Cardiac atrium fibroblast (primary cell): Measurements from ENCODE around the gene HEMGN. TPM values are rescaled to one million over a fixed set of nuclear protein-coding genes. Genes with fewer than 3 reads are reported as not detected.

Source experiments
- total RNA-seq: library from RNA; depleted of rRNA; stranded (reverse); fragments of >200 nt; gene quantifications from 2 replicates; pipeline ENCODE4 v1.2.3, GENCODE V29; 2015

The HEMGN gene, protein sequence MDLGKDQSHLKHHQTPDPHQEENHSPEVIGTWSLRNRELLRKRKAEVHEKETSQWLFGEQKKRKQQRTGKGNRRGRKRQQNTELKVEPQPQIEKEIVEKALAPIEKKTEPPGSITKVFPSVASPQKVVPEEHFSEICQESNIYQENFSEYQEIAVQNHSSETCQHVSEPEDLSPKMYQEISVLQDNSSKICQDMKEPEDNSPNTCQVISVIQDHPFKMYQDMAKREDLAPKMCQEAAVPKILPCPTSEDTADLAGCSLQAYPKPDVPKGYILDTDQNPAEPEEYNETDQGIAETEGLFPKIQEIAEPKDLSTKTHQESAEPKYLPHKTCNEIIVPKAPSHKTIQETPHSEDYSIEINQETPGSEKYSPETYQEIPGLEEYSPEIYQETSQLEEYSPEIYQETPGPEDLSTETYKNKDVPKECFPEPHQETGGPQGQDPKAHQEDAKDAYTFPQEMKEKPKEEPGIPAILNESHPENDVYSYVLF
- not detected in 2 replicates for total RNA-seq

DNA sequence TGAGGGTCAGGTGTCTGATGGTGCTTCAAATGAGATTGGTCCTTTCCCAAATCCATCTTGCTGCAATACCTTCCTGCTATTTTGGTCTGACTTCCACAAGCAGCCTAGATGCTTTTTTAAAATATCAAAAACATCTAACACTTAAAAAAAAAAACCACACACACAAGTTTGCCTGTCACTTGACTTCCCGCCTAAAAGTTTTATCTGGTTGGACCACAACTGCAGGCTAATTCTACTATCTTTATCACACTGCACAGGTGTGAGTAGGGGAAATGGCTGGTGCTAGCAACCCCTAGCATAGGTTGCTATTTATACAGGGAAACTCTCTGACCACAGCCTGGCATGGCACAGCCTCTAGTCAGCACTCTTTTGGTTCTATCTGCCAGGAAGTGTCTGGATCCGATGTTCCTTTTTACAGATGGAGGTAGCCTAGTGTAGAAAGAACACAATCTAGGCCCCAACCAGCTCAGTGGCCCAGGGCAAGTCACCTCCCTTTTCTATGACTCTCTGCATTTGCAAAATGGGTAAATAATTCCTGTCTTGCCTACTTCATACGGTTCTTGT lies at the start of gene HEMGN:
Gene HEMGN (minus strand): TSS at position 92 of the 564 bp plus-strand sequence. CDS start 36 bp downstream, at position 56.

GRCh38 chr9:97982683-97983588 lies 45.0 kb upstream of the HEMGN start, which contains the start of gene ANP32B:
TSS of gene ANP32B (plus strand) at chr9:97983341. CDS start at chr9:97983556, 215 bp downstream.

DNA sequence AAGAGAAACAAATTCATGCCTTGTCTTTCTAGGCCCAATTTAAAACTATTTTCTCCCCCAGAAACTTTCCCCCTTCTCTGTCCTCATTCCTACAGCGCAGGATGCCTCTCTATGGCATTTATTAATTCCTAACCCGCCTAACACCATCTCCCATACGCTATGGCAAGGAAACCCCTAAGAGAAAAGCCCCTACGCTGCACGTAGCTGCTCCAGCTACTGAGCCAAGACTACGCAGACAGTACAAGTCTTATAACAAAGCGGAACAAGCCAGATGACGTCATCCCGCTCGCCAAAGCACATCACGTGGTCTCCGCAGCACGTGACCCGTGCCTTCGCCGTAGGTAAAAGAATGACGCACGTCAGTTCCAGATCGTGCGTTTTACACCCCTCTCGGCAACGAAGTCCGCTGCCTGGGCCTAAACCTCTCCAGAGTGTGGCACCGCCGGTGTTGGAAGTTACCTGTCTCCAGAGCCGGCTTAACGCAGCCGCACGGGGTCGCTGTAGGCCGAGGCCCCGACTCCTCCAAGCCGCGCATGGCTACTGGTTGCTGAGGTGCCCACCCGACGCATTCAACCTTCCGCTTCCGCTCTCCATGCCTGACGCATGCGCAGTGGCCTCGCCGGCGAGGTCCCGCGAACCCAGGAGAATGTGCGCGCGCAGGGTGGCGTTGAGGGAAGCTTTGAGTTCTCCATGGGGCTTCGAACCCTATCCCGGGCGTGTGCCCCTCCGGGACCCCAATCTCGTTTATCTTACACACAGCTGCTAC lies 15.8 kb downstream of the HEMGN start, which contains the start of gene TRMO:
Gene TRMO (minus strand): TSS at position 542 of the 766 bp plus-strand sequence. CDS start 7 bp downstream, at position 535.

Other genes starting within 250 kb of the HEMGN start
- 1.6 and 2.7 TPM in 2 replicates for gene XPA, start 240.8 kb downstream of the HEMGN start, total RNA-seq
- not detected in 2 replicates for gene FOXE1, start 84.9 kb downstream of the HEMGN start, total RNA-seq
- 10.0 and 22.9 TPM in 2 replicates for gene TRMO, start 15.7 kb downstream of the HEMGN start, total RNA-seq
- 9.9 and 10.0 TPM in 2 replicates for gene ANP32B, start 45.2 kb upstream of the HEMGN start, total RNA-seq
- 73.2 and 96.4 TPM in 2 replicates for gene NANS, start 118.6 kb upstream of the HEMGN start, total RNA-seq
- gene TRIM14, start 181.1 kb upstream of the HEMGN start, total RNA-seq: 1.8 and 2.6 TPM in 2 replicates